HL-60 (cell line): ENCODE data around the gene RERG.

Experiments used
- CTCF ChIP-seq: IDR thresholded peaks from one replicate; pipeline ENCODE4 v1.5.1; 2011; ENCODE audit warnings: low read length, control low read depth, inconsistent platforms; ENCODE audit not compliant: insufficient read depth
- GABPA ChIP-seq: IDR thresholded peaks from 2 replicates; pipeline ENCODE4 v1.6.1; 2012; ENCODE audit warnings: low read depth
- POLR2AphosphoS5 ChIP-seq: IDR thresholded peaks from 2 replicates; pipeline ENCODE4 v1.6.1; 2012; ENCODE audit warnings: low read depth
- SPI1 ChIP-seq: IDR thresholded peaks from 2 replicates; pipeline ENCODE4 v1.6.1; 2012; ENCODE audit warnings: low read depth, mild to moderate bottlenecking, borderline replicate concordance
- TF ChIP-seq, protein P1 (sequence below): IDR thresholded peaks from 2 replicates; pipeline ENCODE4 v1.6.1; 2012; ENCODE audit warnings: low read depth; ENCODE audit not compliant: insufficient replicate concordance

- TF ChIP-seq POLR2AphosphoS5 (no peak), CTCF (no peak), GABPA (no peak), SPI1 (no peak)
- TF ChIP-seq, protein P1, sequence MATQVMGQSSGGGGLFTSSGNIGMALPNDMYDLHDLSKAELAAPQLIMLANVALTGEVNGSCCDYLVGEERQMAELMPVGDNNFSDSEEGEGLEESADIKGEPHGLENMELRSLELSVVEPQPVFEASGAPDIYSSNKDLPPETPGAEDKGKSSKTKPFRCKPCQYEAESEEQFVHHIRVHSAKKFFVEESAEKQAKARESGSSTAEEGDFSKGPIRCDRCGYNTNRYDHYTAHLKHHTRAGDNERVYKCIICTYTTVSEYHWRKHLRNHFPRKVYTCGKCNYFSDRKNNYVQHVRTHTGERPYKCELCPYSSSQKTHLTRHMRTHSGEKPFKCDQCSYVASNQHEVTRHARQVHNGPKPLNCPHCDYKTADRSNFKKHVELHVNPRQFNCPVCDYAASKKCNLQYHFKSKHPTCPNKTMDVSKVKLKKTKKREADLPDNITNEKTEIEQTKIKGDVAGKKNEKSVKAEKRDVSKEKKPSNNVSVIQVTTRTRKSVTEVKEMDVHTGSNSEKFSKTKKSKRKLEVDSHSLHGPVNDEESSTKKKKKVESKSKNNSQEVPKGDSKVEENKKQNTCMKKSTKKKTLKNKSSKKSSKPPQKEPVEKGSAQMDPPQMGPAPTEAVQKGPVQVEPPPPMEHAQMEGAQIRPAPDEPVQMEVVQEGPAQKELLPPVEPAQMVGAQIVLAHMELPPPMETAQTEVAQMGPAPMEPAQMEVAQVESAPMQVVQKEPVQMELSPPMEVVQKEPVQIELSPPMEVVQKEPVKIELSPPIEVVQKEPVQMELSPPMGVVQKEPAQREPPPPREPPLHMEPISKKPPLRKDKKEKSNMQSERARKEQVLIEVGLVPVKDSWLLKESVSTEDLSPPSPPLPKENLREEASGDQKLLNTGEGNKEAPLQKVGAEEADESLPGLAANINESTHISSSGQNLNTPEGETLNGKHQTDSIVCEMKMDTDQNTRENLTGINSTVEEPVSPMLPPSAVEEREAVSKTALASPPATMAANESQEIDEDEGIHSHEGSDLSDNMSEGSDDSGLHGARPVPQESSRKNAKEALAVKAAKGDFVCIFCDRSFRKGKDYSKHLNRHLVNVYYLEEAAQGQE, result no peak
Measured at GRCh38 chr12:15265875-15266274, 44.7 kb upstream of the RERG start.
